Measurements from ENCODE around the gene KLHL1. TPM values are rescaled to one million over a fixed set of nuclear protein-coding genes. Genes with fewer than 3 reads are reported as not detected.

Gene KLHL1
- total and polyA plus RNA-seq, 2 of the 13 experiments (the other 11 are each of a cell fraction or from before 2014, with no cell fraction given): 0.01 TPM; not detected in 1

DNA sequence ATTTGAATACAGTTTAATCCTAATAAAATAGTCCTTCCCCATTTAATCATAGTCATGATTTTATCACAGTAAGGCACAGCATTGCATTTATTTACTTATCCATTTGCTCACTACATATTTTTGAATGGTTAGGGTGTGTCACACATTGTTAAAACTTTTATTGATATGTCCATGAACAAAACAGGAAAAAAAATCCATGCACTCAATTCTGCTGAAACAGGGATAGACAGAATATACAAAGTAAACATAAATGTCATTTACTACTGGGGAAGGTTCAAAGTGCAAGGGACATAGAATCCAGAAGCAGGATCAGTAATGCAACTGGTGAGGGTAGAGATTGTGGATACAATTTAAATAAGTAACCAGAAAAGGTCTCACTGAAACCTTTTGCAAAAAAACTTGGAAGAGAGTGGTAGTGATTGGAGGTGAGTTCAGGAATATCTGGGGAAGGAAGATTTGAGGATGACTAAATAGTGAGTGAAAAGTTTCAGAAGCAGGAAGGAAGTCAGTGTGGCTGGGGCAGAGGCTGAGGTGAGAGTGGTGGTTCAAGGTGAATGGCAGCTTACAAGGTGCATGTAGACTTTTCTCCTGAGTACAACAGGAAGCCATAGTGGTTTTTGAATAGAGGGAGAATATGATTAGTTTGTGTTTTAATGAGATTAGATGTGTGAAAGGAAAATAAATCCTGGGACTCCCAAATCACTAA is 387.8 kb downstream of the KLHL1 start:
- H4K20me1 ChIP-seq (ENCODE audit: insufficient read depth, low read length): no peaks in the 10 kb centered on the region
- intact Hi-C loops (cut with micrococcal nuclease; ENCODE audit: unreplicated experiment): no loop called here
- H3K9me3 ChIP-seq (ENCODE audit: low read length): no peaks in the 10 kb centered on the region
- H3K79me2 ChIP-seq (ENCODE audit: insufficient read depth, low read length): no peaks in the 10 kb centered on the region
- FAIRE-seq: no peak
- no peak overlapping the region for H3K9ac ChIP-seq (ENCODE audit: insufficient read depth, low read depth, low read length)
- peaks cover 9% of the 10 kb centered on the region for H3K4me1 ChIP-seq (ENCODE audit: insufficient read depth, low read length)
- H3K27me3 ChIP-seq (ENCODE audit: control insufficient read depth in 1 of 2, insufficient read depth in 2 of 2, low read length in 2 of 2): no peaks in the 10 kb centered on the region
- in situ Hi-C loops (cut with HindIII; ENCODE audit: extremely low pct_ligation_motif_present, low pct_unique_long_range_greater_than_20kb): no loop called here
- peak; percentile 23 for DNase-seq (ENCODE audit: low spot score)
- peak overlapping the region; percentile 8; the same call in 1 of the 2 replicates for H3K4me2 ChIP-seq (ENCODE audit: low read depth, low read length)
- no peak overlapping the region for H3K4me3 ChIP-seq (replicated peaks in 1 of 3; ENCODE audit: insufficient read depth in 1 of 3, low read depth in 2 of 3, low read length in 3 of 3)
- no peaks in the 10 kb centered on the region for H3K36me3 ChIP-seq (replicated peaks in 1 of 2; ENCODE audit: control insufficient read depth in 1 of 2, insufficient read depth in 2 of 2, low read length in 2 of 2)
- POLR2A ChIA-PET: no interaction called here
- no peak overlapping the region for H2AFZ ChIP-seq (ENCODE audit: low read length)
- no TSS peak for BruUV-seq (replicated peaks)
- no peak overlapping the region for H3K27ac ChIP-seq (ENCODE audit: extremely low read length, insufficient read depth, low read length)
- CTCF ChIA-PET (ENCODE audit: low intra/inter-chr PET ratio, low total read pairs): no interaction called here
- peak; percentile 78 for ATAC-seq
- TF ChIP-seq ZNF235 (CRISPR knock-in tag; IDR thresholded peaks at IDR 0.05; ENCODE audit: borderline replicate concordance) (no peak), ZNF672 (CRISPR knock-in tag; IDR thresholded peaks at IDR 0.05) (no peak), WIZ (CRISPR knock-in tag; IDR thresholded peaks at IDR 0.05) (no peak), ZNF329 (CRISPR knock-in tag; IDR thresholded peaks at IDR 0.05; ENCODE audit: low read depth) (no peak), SRSF9 (IDR thresholded peaks at IDR 0.05; ENCODE audit: borderline replicate concordance, insufficient read depth, low read depth, low read length, poor library complexity, severe bottlenecking) (no peak), MTERF4 (CRISPR knock-in tag; IDR thresholded peaks at IDR 0.05) (no peak), ZNF142 (CRISPR knock-in tag; IDR thresholded peaks at IDR 0.05) (no peak), HDAC6 (IDR thresholded peaks at IDR 0.05; ENCODE audit: low read depth, low read length) (no peak), FOSL1 (CRISPR knock-in tag; IDR thresholded peaks at IDR 0.05; ENCODE audit: borderline replicate concordance) (no peak), MAFG (CRISPR knock-in tag; IDR thresholded peaks at IDR 0.05) (no peak)
- TF ChIP-seq, protein P1, sequence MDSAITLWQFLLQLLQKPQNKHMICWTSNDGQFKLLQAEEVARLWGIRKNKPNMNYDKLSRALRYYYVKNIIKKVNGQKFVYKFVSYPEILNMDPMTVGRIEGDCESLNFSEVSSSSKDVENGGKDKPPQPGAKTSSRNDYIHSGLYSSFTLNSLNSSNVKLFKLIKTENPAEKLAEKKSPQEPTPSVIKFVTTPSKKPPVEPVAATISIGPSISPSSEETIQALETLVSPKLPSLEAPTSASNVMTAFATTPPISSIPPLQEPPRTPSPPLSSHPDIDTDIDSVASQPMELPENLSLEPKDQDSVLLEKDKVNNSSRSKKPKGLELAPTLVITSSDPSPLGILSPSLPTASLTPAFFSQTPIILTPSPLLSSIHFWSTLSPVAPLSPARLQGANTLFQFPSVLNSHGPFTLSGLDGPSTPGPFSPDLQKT (CRISPR knock-in tag; IDR thresholded peaks at IDR 0.05; ENCODE audit: borderline replicate concordance): no peak
- TF ChIP-seq, protein P2, sequence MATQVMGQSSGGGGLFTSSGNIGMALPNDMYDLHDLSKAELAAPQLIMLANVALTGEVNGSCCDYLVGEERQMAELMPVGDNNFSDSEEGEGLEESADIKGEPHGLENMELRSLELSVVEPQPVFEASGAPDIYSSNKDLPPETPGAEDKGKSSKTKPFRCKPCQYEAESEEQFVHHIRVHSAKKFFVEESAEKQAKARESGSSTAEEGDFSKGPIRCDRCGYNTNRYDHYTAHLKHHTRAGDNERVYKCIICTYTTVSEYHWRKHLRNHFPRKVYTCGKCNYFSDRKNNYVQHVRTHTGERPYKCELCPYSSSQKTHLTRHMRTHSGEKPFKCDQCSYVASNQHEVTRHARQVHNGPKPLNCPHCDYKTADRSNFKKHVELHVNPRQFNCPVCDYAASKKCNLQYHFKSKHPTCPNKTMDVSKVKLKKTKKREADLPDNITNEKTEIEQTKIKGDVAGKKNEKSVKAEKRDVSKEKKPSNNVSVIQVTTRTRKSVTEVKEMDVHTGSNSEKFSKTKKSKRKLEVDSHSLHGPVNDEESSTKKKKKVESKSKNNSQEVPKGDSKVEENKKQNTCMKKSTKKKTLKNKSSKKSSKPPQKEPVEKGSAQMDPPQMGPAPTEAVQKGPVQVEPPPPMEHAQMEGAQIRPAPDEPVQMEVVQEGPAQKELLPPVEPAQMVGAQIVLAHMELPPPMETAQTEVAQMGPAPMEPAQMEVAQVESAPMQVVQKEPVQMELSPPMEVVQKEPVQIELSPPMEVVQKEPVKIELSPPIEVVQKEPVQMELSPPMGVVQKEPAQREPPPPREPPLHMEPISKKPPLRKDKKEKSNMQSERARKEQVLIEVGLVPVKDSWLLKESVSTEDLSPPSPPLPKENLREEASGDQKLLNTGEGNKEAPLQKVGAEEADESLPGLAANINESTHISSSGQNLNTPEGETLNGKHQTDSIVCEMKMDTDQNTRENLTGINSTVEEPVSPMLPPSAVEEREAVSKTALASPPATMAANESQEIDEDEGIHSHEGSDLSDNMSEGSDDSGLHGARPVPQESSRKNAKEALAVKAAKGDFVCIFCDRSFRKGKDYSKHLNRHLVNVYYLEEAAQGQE (IDR thresholded peaks at IDR 0.05; ENCODE audit: borderline replicate concordance in 1 of 2, low read depth in 1 of 2, low read length in 2 of 2): no peak
